ENCODE measurements around the gene NMU. TPM values are rescaled to one million over a fixed set of nuclear protein-coding genes. Genes with fewer than 3 reads are reported as not detected.

The NMU gene
- total and polyA plus RNA-seq, 2 of the 4 experiments (the other 2 are of a cell fraction): not detected

DNA sequence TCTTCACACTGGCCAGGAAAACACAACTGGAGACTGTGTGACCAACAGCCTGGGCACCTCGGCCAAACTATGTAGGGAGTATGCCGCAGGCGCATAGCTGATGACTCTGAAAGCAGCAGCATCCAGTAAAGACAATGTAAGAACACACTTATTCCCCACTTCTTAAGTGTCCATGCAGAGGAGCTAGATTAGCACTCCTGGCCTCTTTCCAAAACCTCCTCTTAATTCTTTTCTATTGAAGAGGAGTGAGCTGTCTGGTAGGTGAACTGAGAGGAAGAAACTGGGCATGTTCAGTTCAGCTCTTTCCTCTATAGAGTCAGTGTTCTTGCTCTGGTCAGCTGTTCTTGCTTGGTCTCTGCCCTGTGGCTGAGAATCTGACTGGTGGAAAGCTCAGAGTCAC is 21.1 kb downstream of the NMU start:
- ATAC-seq (ENCODE audit: low read depth): no peak
- TF ChIP-seq MAZ (IDR thresholded peaks at IDR 0.05; ENCODE audit: borderline replicate concordance, low read depth, low read length): no peak
- TF ChIP-seq, protein P1, sequence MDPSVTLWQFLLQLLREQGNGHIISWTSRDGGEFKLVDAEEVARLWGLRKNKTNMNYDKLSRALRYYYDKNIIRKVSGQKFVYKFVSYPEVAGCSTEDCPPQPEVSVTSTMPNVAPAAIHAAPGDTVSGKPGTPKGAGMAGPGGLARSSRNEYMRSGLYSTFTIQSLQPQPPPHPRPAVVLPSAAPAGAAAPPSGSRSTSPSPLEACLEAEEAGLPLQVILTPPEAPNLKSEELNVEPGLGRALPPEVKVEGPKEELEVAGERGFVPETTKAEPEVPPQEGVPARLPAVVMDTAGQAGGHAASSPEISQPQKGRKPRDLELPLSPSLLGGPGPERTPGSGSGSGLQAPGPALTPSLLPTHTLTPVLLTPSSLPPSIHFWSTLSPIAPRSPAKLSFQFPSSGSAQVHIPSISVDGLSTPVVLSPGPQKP (IDR thresholded peaks at IDR 0.05; ENCODE audit: borderline replicate concordance, low read depth, low read length): no peak
- no peak overlapping the region for H3K27ac ChIP-seq (ENCODE audit: insufficient read depth, low read length)

More for the DNA sequence above, 21.1 kb downstream of the NMU start:
- Histone ChIP-seq H3K27me3 (ENCODE audit: control insufficient read depth, insufficient read depth, low read length) (0 out of 2 replicates have a peak, but pooled peaks cover 1% of the 10 kb centered on the region), H3K14ac (replicated peaks; ENCODE audit: low read depth, low read length) (no peak overlapping the region), H3K4ac (ENCODE audit: low read depth, low read length) (no peak overlapping the region), H2BK20ac (ENCODE audit: low read depth, low read length) (no peak overlapping the region), H3K79me1 (ENCODE audit: low read depth in 1 of 2, low read length in 2 of 2) (no peaks in the 10 kb centered on the region), H2AK9ac (replicated peaks; ENCODE audit: low read depth, low read length, poor library complexity) (no peak overlapping the region), H3K56ac (ENCODE audit: extremely low read depth, insufficient read depth, low read length) (no peak overlapping the region), H3K9me3 (ENCODE audit: control insufficient read depth, insufficient read depth, low read length) (no peaks in the 10 kb centered on the region), H4K8ac (ENCODE audit: low read depth in 2 of 2, low read length in 2 of 2) (no peak overlapping the region), H2BK5ac (ENCODE audit: low read depth, low read length, poor library complexity, severe bottlenecking) (no peak overlapping the region), H2BK15ac (ENCODE audit: low read depth, low read length) (no peak overlapping the region), H3K9ac (ENCODE audit: low read depth, low read length) (no peak overlapping the region), H2AK5ac (ENCODE audit: low read depth, low read length) (no peak overlapping the region), H4K91ac (ENCODE audit: insufficient read depth, low read depth, low read length) (no peak overlapping the region), H3K18ac (ENCODE audit: low read depth, low read length) (no peak overlapping the region), H3K4me3 (ENCODE audit: insufficient read depth, low read depth, low read length) (no peak overlapping the region), H2AFZ (replicated peaks; ENCODE audit: low read length, poor library complexity) (no peak overlapping the region), H3K4me2 (ENCODE audit: low read depth, low read length) (no peak overlapping the region), H3K9me1 (ENCODE audit: insufficient read depth, low read length) (no peaks in the 10 kb centered on the region), H3K23ac (ENCODE audit: low read depth, low read length) (no peak overlapping the region), H4K5ac (ENCODE audit: low read depth, low read length) (no peak overlapping the region), H3K4me1 (ENCODE audit: control insufficient read depth, insufficient read depth, low read length) (no peaks in the 10 kb centered on the region), H2BK120ac (ENCODE audit: low read depth, low read length) (no peak overlapping the region), H4K20me1 (ENCODE audit: insufficient read depth, low read length) (no peaks in the 10 kb centered on the region), H3K36me3 (ENCODE audit: control insufficient read depth, insufficient read depth, low read length) (no peaks in the 10 kb centered on the region)
- dilution Hi-C loops (cut with HindIII; ENCODE audit: low sequenced_read_pairs, unreplicated experiment) (no loop called here), intact Hi-C loops (cut with micrococcal nuclease) (no loop called here), in situ Hi-C loops (cut with MboI; ENCODE audit: low sequenced_read_pairs) (no loop called here)
- no TSS peak for BruUV-seq (replicated peaks)
- DNase-seq: no peak
- no CpG with 5 or more reads among the region's 3 CpGs for WGBS, 2 experiments (ENCODE audit: extremely low coverage in 2 of 2, insufficient read length in 1 of 2)
- POLR2A ChIA-PET (ENCODE audit: unreplicated experiment): no interaction called here
- CTCF ChIA-PET: interaction anchor here (1.0 kb wide), 1 partner anchor 38 kb away, joined by 3 read pairs; no protein-coding TSS in a partner anchor
